Measurements from ENCODE around the gene OCA2. TPM values are rescaled to one million over a fixed set of nuclear protein-coding genes. Genes with fewer than 3 reads are reported as not detected.

Gene OCA2
- total RNA-seq, 1 experiment from 2014 or later: 0.31 TPM

- Histone ChIP-seq H3K9ac (ENCODE audit: extremely low read depth, insufficient read length, low read length) (no peak overlapping the region), H2BK20ac (ENCODE audit: low read depth, low read length, poor library complexity, severe bottlenecking) (no peak overlapping the region), H2BK15ac (ENCODE audit: low read depth, low read length) (no peak overlapping the region), H3K27me3 (ENCODE audit: insufficient read depth, low read length) (no peaks in the 10 kb centered on the region), H4K91ac (ENCODE audit: insufficient read length, low read depth, low read length) (no peak overlapping the region), H3K18ac (ENCODE audit: insufficient read length, low read depth, low read length) (no peak overlapping the region), H4K8ac (replicated peaks; ENCODE audit: insufficient read length, low read depth, low read length) (no peak overlapping the region), H3K14ac (ENCODE audit: insufficient read depth, low read length) (no peak overlapping the region; the same call in 1 of the 2 replicates), H3K79me1 (ENCODE audit: insufficient read depth, low read depth, low read length, poor library complexity, severe bottlenecking) (no peaks in the 10 kb centered on the region), H3K79me2 (ENCODE audit: insufficient read depth, low read length) (no peaks in the 10 kb centered on the region), H2AFZ (ENCODE audit: low read length) (no peak overlapping the region), H2BK120ac (ENCODE audit: low read depth, low read length, poor library complexity, severe bottlenecking) (no peak overlapping the region), H3K4me1 (ENCODE audit: insufficient read depth, low read length) (peaks cover 3% of the 10 kb centered on the region; the same call in 1 of the 2 replicates), H4K20me1 (ENCODE audit: control insufficient read depth, insufficient read depth, insufficient read length) (no peaks in the 10 kb centered on the region), H2BK12ac (ENCODE audit: insufficient read length, low read depth, low read length) (no peak overlapping the region), H3K27ac (ENCODE audit: insufficient read length, low read depth, low read length) (no peak overlapping the region), H3K23ac (ENCODE audit: insufficient read length, low read depth, low read length) (no peak overlapping the region), H3K4me2 (ENCODE audit: insufficient read depth, insufficient read length, low read length) (no peak overlapping the region), H4K5ac (ENCODE audit: insufficient read length, low read depth, low read length) (no peak overlapping the region), H2AK5ac (ENCODE audit: insufficient read length, low read length) (no peak overlapping the region), H3K4ac (ENCODE audit: low read depth, low read length) (no peak overlapping the region), H3K23me2 (ENCODE audit: insufficient read length, low read depth, low read length, poor library complexity, severe bottlenecking) (no peaks in the 10 kb centered on the region), H2BK5ac (ENCODE audit: insufficient read length, low read length) (no peak overlapping the region), H3K9me3 (ENCODE audit: control insufficient read depth, low read depth, low read length) (no peaks in the 10 kb centered on the region), H3K56ac (ENCODE audit: insufficient read length, low read depth, low read length) (no peak overlapping the region), H3T11ph (ENCODE audit: low read length) (no peak overlapping the region)
- peak overlapping the region; percentile 32 to 71 (median 55); a peak in 4 of 7 replicates for H3K27ac Mint-ChIP-seq
- no peak overlapping the region for H3K4me3 Mint-ChIP-seq
- no peaks in the 10 kb centered on the region for H3K9me3 Mint-ChIP-seq
- peaks cover 37 to 60% (median 53%) of the 10 kb centered on the region in 3 experiments for H3K36me3 Mint-ChIP-seq (ENCODE audit: insufficient read depth in 1 of 3, low read depth in 3 of 3)
- WGBS (ENCODE audit: extremely low coverage, insufficient read length, low lambda C conversion rate): no CpG with 5 or more reads among the region's 21 CpGs
- TF ChIP-seq CTCF (conservative IDR thresholded peaks at IDR 0.05): no peak
- DNase-seq: no peak
- H3K4me1 Mint-ChIP-seq: peaks cover 7 to 13% of the 10 kb centered on the region in 2 experiments; a peak in 3 of 4 replicates
- no peaks in the 10 kb centered on the region for H3K27me3 Mint-ChIP-seq (ENCODE audit: low read depth)
These were observed 33.6 kb upstream of the OCA2 start for GRCh38 chr15:28132524-28133275.

Data from H9 (cell line).